GM21529 (cell line): ENCODE measurements around the gene PTTG1IP2.
"Not testable (repeated sequence)": the region's sequence is repeated elsewhere in the genome, so short reads cannot be mapped to it uniquely, and the experiment has no call there.

Experiments
- ATAC-seq: cut with Tn5 transposase; IDR thresholded peaks from one replicate; pipeline ENCODE4 v1.9.1; 2021; ENCODE audit not compliant: unreplicated experiment

The PTTG1IP2 gene

GRCh38 chr7:90469554-90469953 lies at the start of gene PTTG1IP2:
Gene PTTG1IP2 (plus strand): TSS chr7:90469639. CDS start chr7:90469787, 148 bp downstream.
- ATAC-seq, result no peak

GRCh38 chr7:90421651-90422050 lies 47.8 kb upstream of the PTTG1IP2 start:
- ATAC-seq, result no peak

- ATAC-seq, result peak; percentile 98
Observed at GRCh38 chr7:90424720-90425119, 44.7 kb upstream of the PTTG1IP2 start.

GRCh38 chr7:90425376-90425775 lies 44.1 kb upstream of the PTTG1IP2 start:
- ATAC-seq, result no peak

- no peak for ATAC-seq
Observed at GRCh38 chr7:90430614-90431460, 38.6 kb upstream of the PTTG1IP2 start.

- ATAC-seq, result no peak
Observed at GRCh38 chr7:90432752-90433151, 36.7 kb upstream of the PTTG1IP2 start.

GRCh38 chr7:90433221-90433620 lies 36.2 kb upstream of the PTTG1IP2 start:
- no peak for ATAC-seq

GRCh38 chr7:90445633-90446032 lies 23.8 kb upstream of the PTTG1IP2 start:
- ATAC-seq, result no peak

GRCh38 chr7:90446137-90446899 lies 23.1 kb upstream of the PTTG1IP2 start:
- ATAC-seq, result no peak

GRCh38 chr7:90453259-90453891 lies 16.1 kb upstream of the PTTG1IP2 start:
- ATAC-seq, result no peak

GRCh38 chr7:90453931-90454330 lies 15.5 kb upstream of the PTTG1IP2 start:
- no peak for ATAC-seq

- peak; percentile 92 for ATAC-seq
Observed at GRCh38 chr7:90455163-90456030, 14.0 kb upstream of the PTTG1IP2 start.

- ATAC-seq, result no peak
Observed at GRCh38 chr7:90458104-90458503, 11.3 kb upstream of the PTTG1IP2 start.

- ATAC-seq, result no peak
Observed at GRCh38 chr7:90459888-90460287, 9.6 kb upstream of the PTTG1IP2 start.

- ATAC-seq, result no peak
Observed at GRCh38 chr7:90461219-90461618, 8.2 kb upstream of the PTTG1IP2 start.

- not testable (repeated sequence) for ATAC-seq
Observed at GRCh38 chr7:90463151-90463628, 6.2 kb upstream of the PTTG1IP2 start.

GRCh38 chr7:90465816-90466215 lies 3.6 kb upstream of the PTTG1IP2 start:
- ATAC-seq, result no peak

- no peak for ATAC-seq
Observed at GRCh38 chr7:90472805-90473540, 3.5 kb downstream of the PTTG1IP2 start.

- no peak for ATAC-seq
Observed at GRCh38 chr7:90473814-90474213, 4.4 kb downstream of the PTTG1IP2 start.
